A549 (cell line): ENCODE data around the gene KLK2. TPM values are rescaled to one million over a fixed set of nuclear protein-coding genes. Genes with fewer than 3 reads are reported as not detected.

ENCODE experiments used
- ATAC-seq, 2 experiments: fragments of 200-7000 bp in 1 of 2; fragments of >200 bp in 1 of 2; cut with Nextera tagmentation in 1 of 2; cut with Tn5 transposase in 1 of 2; 3 replicates each; pipeline versions ENCODE4 v1.8.0 to v1.9.1; 2018 to 2020; ENCODE audit warnings: mild to moderate bottlenecking in 1 of 2, moderate library complexity in 1 of 2
- CTCF ChIA-PET: fragments of 300-600 bp; sonication (Branson Sonifier 250); formaldehyde crosslinking; extraction: SDS; loops from one replicate; lab custom pipeline; 2021; ENCODE audit warnings: antibody characterized with exemption, inconsistent platforms; lab: Yijun Ruan, JAX
- POLR2A ChIA-PET: fragments of 350-600 bp; formaldehyde crosslinking; extraction: SDS; loops from one replicate; lab custom pipeline; 2021; ENCODE audit warnings: antibody characterized with exemption, inconsistent platforms; lab: Yijun Ruan, JAX
- DNase-seq, 2 experiments: peaks; one replicate each; pipeline versions ENCODE4 v3.0.0 to v3.0.0-alpha.2; 2011 to 2016; ENCODE audit warnings: low read depth in 1 of 2, low spot score in 1 of 2
- FAIRE-seq: peaks from 2 replicates; lab custom pipeline; 2011; peaks lifted over from hg19 to GRCh38; lab: Jason Lieb, UNC
- H3K27ac ChIP-seq, 2 experiments: fragments of >200 bp; sonication (Bioruptor Twin); formaldehyde crosslinking; 3 replicates each; pipeline ENCODE4 v1.5.1; 2016 to 2017
- H3K4me1 ChIP-seq: fragments of >200 bp; sonication (Bioruptor Twin); formaldehyde crosslinking; 3 replicates; pipeline ENCODE4 v1.6.1; 2016
- H3K4me2 ChIP-seq: fragments of >200 bp; sonication (Bioruptor Twin); formaldehyde crosslinking; 3 replicates; pipeline ENCODE4 v1.6.1; 2016
- H3K4me3 ChIP-seq: fragments of >200 bp; sonication (Bioruptor Twin); formaldehyde crosslinking; 3 replicates; pipeline ENCODE4 v1.5.1; 2016
- H3K9me3 ChIP-seq: fragments of >200 bp; sonication (Bioruptor Twin); formaldehyde crosslinking; 3 replicates; pipeline ENCODE4 v1.6.1; 2016
- ELK1 ChIP-seq: fragments of 150-350 bp; IDR thresholded peaks from 2 replicates; pipeline ENCODE4 v1.6.1; 2014; ENCODE audit warnings: low read depth, mild to moderate bottlenecking, low read length
- EP300 ChIP-seq, 2 experiments: fragments of >200 bp; sonication (Bioruptor Twin); formaldehyde crosslinking; IDR thresholded peaks; 2 replicates in 1 of 2; 3 replicates in 1 of 2; pipeline ENCODE4 v1.6.1; 2016 to 2017
- HOXB5 ChIP-seq: fragments of 250-450 bp; sonication (Bioruptor Pico); IDR thresholded peaks from 2 replicates; pipeline ENCODE4 v1.5.0; 2020; ENCODE audit warnings: mild to moderate bottlenecking, moderate library complexity
- MYC ChIP-seq: IDR thresholded peaks from 2 replicates; pipeline ENCODE4 v1.6.1; 2012; ENCODE audit warnings: mild to moderate bottlenecking, inconsistent platforms, low read length, improper control_type of control experiment, borderline replicate concordance
- PBX3 ChIP-seq: IDR thresholded peaks from 2 replicates; pipeline ENCODE4 v1.6.1; 2012
- PHF8 ChIP-seq: fragments of 200-600 bp; sonication (generic); IDR thresholded peaks from 2 replicates; pipeline ENCODE4 v1.6.1; 2016; ENCODE audit warnings: low read depth, mild to moderate bottlenecking, antibody characterized with exemption, moderate library complexity, borderline replicate concordance
- REST ChIP-seq: fragments of 200-600 bp; sonication (generic); IDR thresholded peaks from 2 replicates; pipeline ENCODE4 v1.6.1; 2016; ENCODE audit warnings: antibody characterized with exemption, mild to moderate bottlenecking, moderate library complexity
- SMC3 ChIP-seq: fragments of >200 bp; sonication (Bioruptor Twin); formaldehyde crosslinking; IDR thresholded peaks from 3 replicates; pipeline ENCODE4 v1.6.1; 2018; ENCODE audit warnings: inconsistent platforms
- ZFP36 ChIP-seq: fragments of 450-650 bp; IDR thresholded peaks from 2 replicates; pipeline ENCODE4 v1.6.1; 2014; ENCODE audit warnings: borderline replicate concordance; ENCODE audit not compliant: partially characterized antibody
- ZNF302 ChIP-seq: fragments of 250-450 bp; sonication (Bioruptor Pico); IDR thresholded peaks from 2 replicates; pipeline ENCODE4 v1.9.0; 2021; ENCODE audit warnings: inconsistent platforms, mild to moderate bottlenecking, moderate library complexity
- WGBS: methylation state at CpG from one replicate; pipeline ENCODE4 v1.1.6; 2017; ENCODE audit errors: missing lambda C conversion rate; 5-methylcytosine and 5-hydroxymethylcytosine counted together
- polyA plus RNA-seq, 4 experiments: library from polyadenylated mRNA; depleted of rRNA in 3 of 4; stranded (reverse); fragments of >200 nt; fragmentation: RNase III in 1 of 4; extraction: RNeasy Plus Mini Kit Qiagen cat#74134 plus additional on column Dnase treatment in 1 of 4; gene quantifications; 2 replicates in 3 of 4; 3 replicates in 1 of 4; pipeline ENCODE4 v1.2.3, GENCODE V29; 2011 to 2017

The KLK2 gene
- polyA plus RNA-seq, 2 of the 4 experiments (the other 2 are of a cell fraction), result 0.21 to 0.49 TPM

DNA sequence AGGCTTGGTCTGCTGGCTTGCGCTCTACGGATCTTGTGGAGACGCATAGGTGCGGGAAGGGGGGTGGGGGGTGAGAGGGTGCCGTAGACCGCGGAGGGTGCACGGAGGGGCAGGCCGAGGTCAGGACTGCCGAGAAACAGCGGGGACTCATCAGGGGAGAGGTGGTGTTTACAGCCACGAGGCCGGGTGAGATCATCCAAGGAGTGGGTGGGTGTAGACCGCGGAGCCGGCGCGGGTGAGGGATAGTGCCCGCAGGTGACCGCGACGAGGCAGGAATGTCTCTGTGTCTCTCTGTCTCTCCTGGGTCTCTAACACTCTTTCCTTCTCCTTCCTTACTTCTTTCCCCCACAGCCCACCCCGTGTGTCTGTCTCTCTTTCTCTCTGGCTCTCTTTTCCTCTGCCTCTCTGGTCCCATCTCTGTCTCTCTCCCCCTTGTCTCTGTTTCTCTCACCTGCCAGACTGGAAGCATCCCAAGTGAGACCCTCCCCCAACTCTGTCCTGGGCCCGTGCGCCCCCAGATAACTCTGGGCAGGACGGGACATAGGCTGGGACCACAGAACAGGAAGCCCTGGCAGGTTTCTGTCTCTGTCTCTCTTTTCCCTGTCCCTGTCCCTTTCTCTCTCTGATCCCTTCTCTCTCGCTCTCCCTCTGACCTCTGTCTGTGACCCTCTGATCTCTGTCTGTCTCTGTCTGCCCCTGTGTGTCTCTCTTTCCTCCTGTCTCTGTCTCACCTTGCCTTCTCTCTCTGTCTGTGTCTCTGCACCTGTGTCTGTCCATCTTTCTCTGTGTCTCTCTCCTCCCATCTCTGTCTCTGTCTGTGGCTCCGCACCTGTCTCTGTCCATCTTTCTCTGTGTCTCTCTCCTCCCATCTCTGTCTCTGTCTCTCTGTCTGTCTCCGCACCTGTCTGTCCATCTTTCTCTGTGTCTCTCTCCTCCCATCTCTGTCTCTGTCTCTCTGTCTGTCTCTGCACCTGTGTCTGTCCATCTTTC, 39.8 kb downstream of the KLK2 start:
- FAIRE-seq (no peak), DNase-seq (no peak), ATAC-seq (peak; percentile 10 to 39; a peak in 5 of 6 replicates)
- Histone ChIP-seq H3K27ac (no peak overlapping the region), H3K9me3 (no peaks in the 10 kb centered on the region), H3K4me2 (peak overlapping the region; percentile 60), H3K4me3 (0 out of 3 replicates have a peak overlapping the region, but pooled peaks have one; percentile 14), H3K4me1 (peaks cover 10% of the 10 kb centered on the region; the same call in 1 of the 3 replicates)
- ChIA-PET CTCF (interaction anchor here (2.2 to 5.9 kb wide), 2 partner anchors 8 to 17 kb away, joined by 6 to 56 read pairs; no protein-coding TSS in a partner anchor), POLR2A (no interaction called here)
- WGBS, result 12% methylated on average over 23 of the region's 29 CpGs
- TF ChIP-seq ZNF302 (CRISPR knock-in tag), result no peak
- no peak for TF ChIP-seq ELK1
- no peak for TF ChIP-seq REST
- no peak for TF ChIP-seq HOXB5 (CRISPR knock-in tag)
- TF ChIP-seq SMC3, result no peak
- TF ChIP-seq MYC, result no peak

GRCh38 chr19:50916069-50916468, 42.8 kb downstream of the KLK2 start:
- TF ChIP-seq PHF8 (no peak), ZFP36 (peak; percentile 58)
- Histone ChIP-seq H3K4me1 (peaks cover 10% of the 10 kb centered on the region; the same call in 1 of the 3 replicates), H3K27ac (no peak overlapping the region), H3K9me3 (no peaks in the 10 kb centered on the region), H3K4me3 (no peak overlapping the region), H3K4me2 (no peak overlapping the region)
- POLR2A ChIA-PET, result no interaction called here
- FAIRE-seq, result no peak
- 34% methylated on average over 2 of the region's 2 CpGs for WGBS
- CTCF ChIA-PET, result interaction anchor here (0.8 to 1.1 kb wide), 2 partner anchors 10 to 191 kb away, joined by 4 read pairs; no protein-coding TSS in a partner anchor
- DNase-seq, result no peak
- ATAC-seq, result no peak

DNA sequence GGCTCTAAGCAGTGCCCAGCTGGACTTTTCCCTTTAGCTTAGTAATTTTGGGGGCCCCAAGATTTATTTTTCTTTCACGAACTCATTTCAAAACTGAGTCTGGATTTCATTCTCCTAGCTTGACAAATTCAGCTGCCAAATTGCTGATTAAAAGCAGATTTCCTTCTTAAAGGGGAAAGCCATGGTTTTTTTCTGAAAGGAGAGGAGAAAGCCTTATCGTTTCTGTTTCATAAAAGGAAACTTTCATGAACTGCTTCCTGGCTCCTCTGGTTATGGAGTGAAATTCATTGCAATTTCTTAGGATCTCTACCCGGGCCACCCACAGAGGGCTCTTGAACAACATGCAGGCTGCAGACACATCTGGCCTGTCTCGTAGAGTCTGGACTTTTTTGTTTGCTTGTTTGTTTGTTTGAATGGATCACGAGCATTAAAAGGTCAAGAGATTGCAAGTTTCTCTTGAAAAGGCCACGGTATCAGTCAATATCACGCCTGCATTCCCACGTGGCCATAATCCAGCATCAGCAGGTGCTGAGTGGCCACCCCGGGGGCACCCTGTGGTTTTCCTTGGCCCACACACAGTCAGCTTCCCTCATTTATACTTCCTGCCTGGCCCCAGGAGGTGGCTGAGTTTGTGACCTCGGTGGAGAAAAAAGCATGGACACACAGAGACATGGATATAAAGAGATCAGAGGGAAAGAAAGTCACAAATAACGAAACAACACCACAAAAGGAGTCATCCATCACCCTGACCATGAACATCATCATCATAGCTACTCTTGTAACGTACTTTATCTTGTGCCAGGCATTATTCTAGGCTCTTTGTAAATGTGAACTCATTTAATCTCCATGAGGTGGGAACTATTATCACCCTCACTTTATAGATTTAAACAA, 48.4 kb downstream of the KLK2 start:
- POLR2A ChIA-PET, result interaction anchor here (1.2 to 1.6 kb wide), 5 partner anchors 118 to 197 kb away, joined by 3 to 14 read pairs (median 10); no protein-coding TSS in a partner anchor

More for the DNA sequence above, 48.4 kb downstream of the KLK2 start:
- 0 out of 5 replicates have a peak, but pooled peaks of 1 of the 2 experiments have one; percentile 14 for TF ChIP-seq EP300 (IDR thresholded peaks at IDR 0.05)
- no peak for TF ChIP-seq PBX3
- Histone ChIP-seq H3K4me3 (no peak overlapping the region), H3K27ac (no peak overlapping the region), H3K4me2 (peak overlapping the region; percentile 22; the same call in 2 of the 3 replicates), H3K9me3 (no peaks in the 10 kb centered on the region), H3K4me1 (peaks cover 14% of the 10 kb centered on the region; the same call in 1 of the 3 replicates)
- ATAC-seq (peak; percentile 52 to 58), DNase-seq (peak in 1 of 2 experiments; percentile 31), FAIRE-seq (no peak)
- CTCF ChIA-PET, result interaction anchor here (0.6 to 13.0 kb wide), 87 partner anchors 9 to 561 kb away, joined by 3 to 121 read pairs (median 6); partner anchors contain the start of genes ACP4, CLEC11A, KLK10 and KLK15
- WGBS, result 9% methylated on average over 12 of the region's 12 CpGs
